HepG2 (cell line): ENCODE results near the gene RASA1. TPM values are rescaled to one million over a fixed set of nuclear protein-coding genes. Genes with fewer than 3 reads are reported as not detected.

ENCODE experiments used
- HDAC1 ChIP-seq: sonication (generic); formaldehyde crosslinking; IDR thresholded peaks from 2 replicates; pipeline ENCODE4 v1.5.1; 2020; ENCODE audit warnings: mild to moderate bottlenecking, missing genetic modification reagents
- NCOA1 ChIP-seq: sonication (generic); formaldehyde crosslinking; IDR thresholded peaks from 2 replicates; pipeline ENCODE4 v1.9.0; 2021; ENCODE audit warnings: missing genetic modification reagents
- U2AF1 ChIP-seq: fragments of 200-400 bp; formaldehyde crosslinking; optimal IDR thresholded peaks from 2 replicates; pipeline ENCODE3; 2017; ENCODE audit warnings: mild to moderate bottlenecking, low read depth, low read length
- ZC3H13 ChIP-seq: sonication (generic); formaldehyde crosslinking; IDR thresholded peaks from 2 replicates; pipeline ENCODE4 v1.8.1; 2023; ENCODE audit warnings: mild to moderate bottlenecking, missing genetic modification reagents, moderate library complexity
- ZNF737 ChIP-seq: sonication (generic); formaldehyde crosslinking; IDR thresholded peaks from 2 replicates; pipeline ENCODE4 v1.5.0; 2020; ENCODE audit warnings: missing genetic modification reagents, mild to moderate bottlenecking, borderline replicate concordance
- polyA plus RNA-seq, 8 experiments: library from polyadenylated mRNA; depleted of rRNA in 3 of 8; stranded (reverse) in 7 of 8; unstranded in 1 of 8; fragments of >200 nt; fragmentation: Illumina TruSeq in 4 of 8; extraction: Trizol in 4 of 8; gene quantifications; 2 replicates each; pipeline versions ENCODE4 v1.2.1 to v1.2.3, GENCODE V29; 2011 to 2016; ENCODE audit warnings: low read depth in 4 of 8, missing spikeins in 1 of 8, mixed read lengths in 1 of 8; ENCODE audit not compliant: insufficient read depth in 1 of 8
- total RNA-seq, 5 experiments: library from RNA; depleted of rRNA; stranded (reverse); fragments of >200 nt; fragmentation: Illumina TruSeq; extraction: Trizol; gene quantifications; 2 replicates each; pipeline ENCODE4 v1.2.3, GENCODE V29; 2016; ENCODE audit warnings: low read depth in 1 of 5
- TF ChIP-seq, protein P1 (sequence below): sonication (generic); formaldehyde crosslinking; IDR thresholded peaks from 2 replicates; pipeline ENCODE4 v1.5.1; 2020; ENCODE audit warnings: mild to moderate bottlenecking, missing genetic modification reagents, borderline replicate concordance
- TF ChIP-seq, protein P2 (sequence below): sonication (generic); formaldehyde crosslinking; IDR thresholded peaks from 2 replicates; pipeline ENCODE4 v1.9.0; 2021; ENCODE audit warnings: missing genetic modification reagents, mild to moderate bottlenecking, borderline replicate concordance
- TF ChIP-seq, protein P3 (sequence below): IDR thresholded peaks from 2 replicates; pipeline ENCODE4 v1.6.1; 2016; ENCODE audit warnings: low read depth, borderline replicate concordance
- TF ChIP-seq, protein P4 (sequence below): sonication (generic); formaldehyde crosslinking; conservative IDR thresholded peaks from 2 replicates; pipeline ENCODE4 v1.4.0; 2020; ENCODE audit warnings: mild to moderate bottlenecking, missing genetic modification reagents, moderate library complexity

The RASA1 gene
- total and polyA plus RNA-seq, 2 of the 13 experiments (the other 11 are each of a cell fraction or from before 2014, with no cell fraction given): 19.5 to 20.5 TPM

DNA sequence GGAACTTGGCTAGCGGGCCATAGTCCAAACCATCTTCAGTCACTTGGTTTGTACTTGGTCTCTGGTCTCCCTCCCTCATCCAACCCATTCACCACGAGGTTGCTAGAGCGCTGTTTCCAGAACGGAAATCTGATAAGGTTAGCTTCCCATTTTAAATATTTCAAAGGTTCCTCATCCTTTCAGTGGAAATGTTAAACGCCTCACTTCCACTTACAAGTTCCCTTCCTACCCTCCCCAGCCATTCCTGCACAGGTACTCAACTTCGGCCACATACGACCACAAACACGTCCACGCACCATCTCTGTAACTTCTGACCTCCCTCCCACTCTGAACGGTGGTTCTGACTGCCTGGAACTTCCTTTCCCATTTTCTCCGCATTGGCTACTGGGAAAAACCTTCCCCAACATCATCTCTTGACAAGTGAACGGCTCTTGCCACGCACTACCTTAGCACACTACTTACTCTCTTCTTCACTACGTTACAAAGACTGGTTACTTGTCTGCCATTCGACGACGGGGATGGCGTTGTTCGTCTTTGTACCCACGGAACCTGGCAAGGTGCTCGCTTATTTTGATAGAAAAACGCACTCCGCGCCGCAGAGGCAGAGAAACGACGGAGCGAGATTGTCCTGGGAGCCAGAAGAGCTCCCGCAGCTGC, 144.4 kb downstream of the RASA1 start (continued):
- TF ChIP-seq, protein P1, sequence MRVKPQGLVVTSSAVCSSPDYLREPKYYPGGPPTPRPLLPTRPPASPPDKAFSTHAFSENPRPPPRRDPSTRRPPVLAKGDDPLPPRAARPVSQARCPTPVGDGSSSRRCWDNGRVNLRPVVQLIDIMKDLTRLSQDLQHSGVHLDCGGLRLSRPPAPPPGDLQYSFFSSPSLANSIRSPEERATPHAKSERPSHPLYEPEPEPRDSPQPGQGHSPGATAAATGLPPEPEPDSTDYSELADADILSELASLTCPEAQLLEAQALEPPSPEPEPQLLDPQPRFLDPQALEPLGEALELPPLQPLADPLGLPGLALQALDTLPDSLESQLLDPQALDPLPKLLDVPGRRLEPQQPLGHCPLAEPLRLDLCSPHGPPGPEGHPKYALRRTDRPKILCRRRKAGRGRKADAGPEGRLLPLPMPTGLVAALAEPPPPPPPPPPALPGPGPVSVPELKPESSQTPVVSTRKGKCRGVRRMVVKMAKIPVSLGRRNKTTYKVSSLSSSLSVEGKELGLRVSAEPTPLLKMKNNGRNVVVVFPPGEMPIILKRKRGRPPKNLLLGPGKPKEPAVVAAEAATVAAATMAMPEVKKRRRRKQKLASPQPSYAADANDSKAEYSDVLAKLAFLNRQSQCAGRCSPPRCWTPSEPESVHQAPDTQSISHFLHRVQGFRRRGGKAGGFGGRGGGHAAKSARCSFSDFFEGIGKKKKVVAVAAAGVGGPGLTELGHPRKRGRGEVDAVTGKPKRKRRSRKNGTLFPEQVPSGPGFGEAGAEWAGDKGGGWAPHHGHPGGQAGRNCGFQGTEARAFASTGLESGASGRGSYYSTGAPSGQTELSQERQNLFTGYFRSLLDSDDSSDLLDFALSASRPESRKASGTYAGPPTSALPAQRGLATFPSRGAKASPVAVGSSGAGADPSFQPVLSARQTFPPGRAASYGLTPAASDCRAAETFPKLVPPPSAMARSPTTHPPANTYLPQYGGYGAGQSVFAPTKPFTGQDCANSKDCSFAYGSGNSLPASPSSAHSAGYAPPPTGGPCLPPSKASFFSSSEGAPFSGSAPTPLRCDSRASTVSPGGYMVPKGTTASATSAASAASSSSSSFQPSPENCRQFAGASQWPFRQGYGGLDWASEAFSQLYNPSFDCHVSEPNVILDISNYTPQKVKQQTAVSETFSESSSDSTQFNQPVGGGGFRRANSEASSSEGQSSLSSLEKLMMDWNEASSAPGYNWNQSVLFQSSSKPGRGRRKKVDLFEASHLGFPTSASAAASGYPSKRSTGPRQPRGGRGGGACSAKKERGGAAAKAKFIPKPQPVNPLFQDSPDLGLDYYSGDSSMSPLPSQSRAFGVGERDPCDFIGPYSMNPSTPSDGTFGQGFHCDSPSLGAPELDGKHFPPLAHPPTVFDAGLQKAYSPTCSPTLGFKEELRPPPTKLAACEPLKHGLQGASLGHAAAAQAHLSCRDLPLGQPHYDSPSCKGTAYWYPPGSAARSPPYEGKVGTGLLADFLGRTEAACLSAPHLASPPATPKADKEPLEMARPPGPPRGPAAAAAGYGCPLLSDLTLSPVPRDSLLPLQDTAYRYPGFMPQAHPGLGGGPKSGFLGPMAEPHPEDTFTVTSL (CRISPR knock-in tag): 0 out of 2 replicates have a peak, but pooled peaks have one; percentile 15
- TF ChIP-seq ZNF737 (peak; percentile 47; the same call in 1 of the 2 replicates), NCOA1 (CRISPR knock-in tag) (peak; percentile 37; the same call in 1 of the 2 replicates), ZC3H13 (CRISPR knock-in tag) (0 out of 2 replicates have a peak, but pooled peaks have one; percentile 51), HDAC1 (CRISPR knock-in tag) (peak; percentile 8; the same call in 1 of the 2 replicates), U2AF1 (peak; percentile 5)
- TF ChIP-seq, protein P2, sequence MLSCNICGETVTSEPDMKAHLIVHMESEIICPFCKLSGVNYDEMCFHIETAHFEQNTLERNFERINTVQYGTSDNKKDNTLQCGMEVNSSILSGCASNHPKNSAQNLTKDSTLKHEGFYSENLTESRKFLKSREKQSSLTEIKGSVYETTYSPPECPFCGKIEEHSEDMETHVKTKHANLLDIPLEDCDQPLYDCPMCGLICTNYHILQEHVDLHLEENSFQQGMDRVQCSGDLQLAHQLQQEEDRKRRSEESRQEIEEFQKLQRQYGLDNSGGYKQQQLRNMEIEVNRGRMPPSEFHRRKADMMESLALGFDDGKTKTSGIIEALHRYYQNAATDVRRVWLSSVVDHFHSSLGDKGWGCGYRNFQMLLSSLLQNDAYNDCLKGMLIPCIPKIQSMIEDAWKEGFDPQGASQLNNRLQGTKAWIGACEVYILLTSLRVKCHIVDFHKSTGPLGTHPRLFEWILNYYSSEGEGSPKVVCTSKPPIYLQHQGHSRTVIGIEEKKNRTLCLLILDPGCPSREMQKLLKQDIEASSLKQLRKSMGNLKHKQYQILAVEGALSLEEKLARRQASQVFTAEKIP (CRISPR knock-in tag): no peak
- TF ChIP-seq, protein P3, sequence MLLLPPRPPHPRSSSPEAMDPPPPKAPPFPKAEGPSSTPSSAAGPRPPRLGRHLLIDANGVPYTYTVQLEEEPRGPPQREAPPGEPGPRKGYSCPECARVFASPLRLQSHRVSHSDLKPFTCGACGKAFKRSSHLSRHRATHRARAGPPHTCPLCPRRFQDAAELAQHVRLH (CRISPR knock-in tag): peak; percentile 56; the same call in 1 of the 2 replicates
- TF ChIP-seq, protein P4, sequence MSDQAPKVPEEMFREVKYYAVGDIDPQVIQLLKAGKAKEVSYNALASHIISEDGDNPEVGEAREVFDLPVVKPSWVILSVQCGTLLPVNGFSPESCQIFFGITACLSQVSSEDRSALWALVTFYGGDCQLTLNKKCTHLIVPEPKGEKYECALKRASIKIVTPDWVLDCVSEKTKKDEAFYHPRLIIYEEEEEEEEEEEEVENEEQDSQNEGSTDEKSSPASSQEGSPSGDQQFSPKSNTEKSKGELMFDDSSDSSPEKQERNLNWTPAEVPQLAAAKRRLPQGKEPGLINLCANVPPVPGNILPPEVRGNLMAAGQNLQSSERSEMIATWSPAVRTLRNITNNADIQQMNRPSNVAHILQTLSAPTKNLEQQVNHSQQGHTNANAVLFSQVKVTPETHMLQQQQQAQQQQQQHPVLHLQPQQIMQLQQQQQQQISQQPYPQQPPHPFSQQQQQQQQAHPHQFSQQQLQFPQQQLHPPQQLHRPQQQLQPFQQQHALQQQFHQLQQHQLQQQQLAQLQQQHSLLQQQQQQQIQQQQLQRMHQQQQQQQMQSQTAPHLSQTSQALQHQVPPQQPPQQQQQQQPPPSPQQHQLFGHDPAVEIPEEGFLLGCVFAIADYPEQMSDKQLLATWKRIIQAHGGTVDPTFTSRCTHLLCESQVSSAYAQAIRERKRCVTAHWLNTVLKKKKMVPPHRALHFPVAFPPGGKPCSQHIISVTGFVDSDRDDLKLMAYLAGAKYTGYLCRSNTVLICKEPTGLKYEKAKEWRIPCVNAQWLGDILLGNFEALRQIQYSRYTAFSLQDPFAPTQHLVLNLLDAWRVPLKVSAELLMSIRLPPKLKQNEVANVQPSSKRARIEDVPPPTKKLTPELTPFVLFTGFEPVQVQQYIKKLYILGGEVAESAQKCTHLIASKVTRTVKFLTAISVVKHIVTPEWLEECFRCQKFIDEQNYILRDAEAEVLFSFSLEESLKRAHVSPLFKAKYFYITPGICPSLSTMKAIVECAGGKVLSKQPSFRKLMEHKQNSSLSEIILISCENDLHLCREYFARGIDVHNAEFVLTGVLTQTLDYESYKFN (CRISPR knock-in tag): 0 out of 2 replicates have a peak, but pooled peaks have one; percentile 9
